H1 (cell line): ENCODE data around the gene KNCN. TPM values are rescaled to one million over a fixed set of nuclear protein-coding genes. Genes with fewer than 3 reads are reported as not detected.

Source experiments
- CTCF ChIA-PET: fragments of 300-600 bp; sonication (Branson Sonifier 250); formaldehyde crosslinking; loops from one replicate; lab custom pipeline; 2021; ENCODE audit not compliant: partially characterized antibody; lab: Charles Lee
- POLR2A ChIA-PET: fragments of 300-600 bp; sonication (Branson Sonifier 250); formaldehyde crosslinking; loops from one replicate; lab custom pipeline; 2021; ENCODE audit warnings: inconsistent platforms; ENCODE audit not compliant: partially characterized antibody; lab: Charles Lee
- DNase-seq, 2 experiments: peaks; one replicate each; pipeline versions ENCODE4 v3.0.0 to v3.0.0-alpha.2; 2010 to 2022; ENCODE audit warnings: low spot score in 2 of 2, low read depth in 1 of 2, mixed read lengths in 1 of 2
- FAIRE-seq: peaks from 2 replicates; lab custom pipeline; 2011; peaks lifted over from hg19 to GRCh38; lab: Jason Lieb, UNC
- H2AFZ ChIP-seq: 2 replicates; pipeline ENCODE4 v1.8.1; 2012; ENCODE audit warnings: low read length, inconsistent platforms
- H2AK5ac ChIP-seq: 2 replicates; pipeline ENCODE4 v1.6.1; 2013; ENCODE audit warnings: low read depth, low read length
- H2BK120ac ChIP-seq: replicated peaks from 2 replicates; pipeline ENCODE3; 2013; ENCODE audit warnings: low read depth, low read length, inconsistent platforms
- H2BK12ac ChIP-seq: 2 replicates; pipeline ENCODE4 v1.6.1; 2013; ENCODE audit warnings: low read depth, low read length
- H2BK15ac ChIP-seq: 2 replicates; pipeline ENCODE4 v1.6.1; 2013; ENCODE audit warnings: low read length
- H2BK20ac ChIP-seq: 2 replicates; pipeline ENCODE4 v1.6.1; 2013; ENCODE audit warnings: low read length
- H2BK5ac ChIP-seq: 2 replicates; pipeline ENCODE4 v1.6.1; 2013; ENCODE audit warnings: low read depth, low read length
- H3K14ac ChIP-seq: 2 replicates; pipeline ENCODE4 v1.6.1; 2013; ENCODE audit warnings: inconsistent platforms; ENCODE audit not compliant: insufficient read length
- H3K18ac ChIP-seq: 2 replicates; pipeline ENCODE4 v1.6.1; 2013; ENCODE audit warnings: low read length; ENCODE audit errors: extremely low read depth
- H3K23ac ChIP-seq: 2 replicates; pipeline ENCODE4 v1.6.1; 2013; ENCODE audit warnings: inconsistent platforms; ENCODE audit not compliant: insufficient read length
- H3K23me2 ChIP-seq: 2 replicates; pipeline ENCODE4 v1.6.1; 2013; ENCODE audit warnings: low read depth, low read length
- H3K27ac ChIP-seq: 2 replicates; pipeline ENCODE4 v1.6.1; 2011; ENCODE audit warnings: low read depth, low read length, inconsistent platforms
- H3K27me3 ChIP-seq, 4 experiments: replicated peaks in 1 of 4; 1 replicate in 1 of 4; 2 replicates in 3 of 4; pipeline versions ENCODE4 v1.6.1 to v1.8.1; 2011 to 2013; ENCODE audit warnings: low read length in 3 of 4, mild to moderate bottlenecking in 3 of 4, inconsistent platforms in 2 of 4, mixed read lengths in 2 of 4, moderate library complexity in 1 of 4; ENCODE audit not compliant: control insufficient read depth in 3 of 4, insufficient read depth in 3 of 4; ENCODE audit errors: extremely low read depth in 1 of 4
- H3K36me3 ChIP-seq, 4 experiments: 2 replicates each; pipeline versions ENCODE4 v1.6.1 to v1.8.1; 2011 to 2013; ENCODE audit warnings: mild to moderate bottlenecking in 4 of 4, low read length in 3 of 4, moderate library complexity in 2 of 4, control low read depth in 1 of 4, inconsistent platforms in 1 of 4; ENCODE audit not compliant: insufficient read depth in 4 of 4, control insufficient read depth in 2 of 4
- H3K4ac ChIP-seq: replicated peaks from 2 replicates; pipeline ENCODE3; 2013; ENCODE audit warnings: low read length, low read depth, mixed read lengths, inconsistent platforms; ENCODE audit not compliant: insufficient read length
- H3K4me1 ChIP-seq, 4 experiments: replicated peaks in 1 of 4; 1 replicate in 1 of 4; 2 replicates in 3 of 4; pipeline versions ENCODE4 v1.6.1 to v1.8.1; 2011 to 2013; ENCODE audit warnings: low read length in 3 of 4, inconsistent platforms in 2 of 4, mixed read lengths in 1 of 4; ENCODE audit not compliant: insufficient read depth in 4 of 4, control insufficient read depth in 3 of 4
- H3K4me2 ChIP-seq, 2 experiments: 2 replicates each; pipeline versions ENCODE4 v1.6.1 to v1.8.1; 2011 to 2013; ENCODE audit warnings: low read depth in 2 of 2, low read length in 2 of 2, control low read depth in 1 of 2, inconsistent platforms in 1 of 2, mild to moderate bottlenecking in 1 of 2; ENCODE audit not compliant: insufficient read depth in 1 of 2
- H3K4me3 ChIP-seq, 4 experiments: fragments of 200-600, 300-600 bp in 1 of 4; sonication (generic), shearing (Covaris generic), sonication (Bioruptor Twin) in 1 of 4; 2 replicates each; pipeline versions ENCODE4 v1.5.1 to v1.8.1; 2011 to 2016; ENCODE audit warnings: low read length in 4 of 4, low read depth in 3 of 4, control low read depth in 2 of 4, inconsistent platforms in 2 of 4, mild to moderate bottlenecking in 2 of 4, mixed read lengths in 1 of 4, moderate library complexity in 1 of 4; ENCODE audit not compliant: insufficient read depth in 2 of 4; ENCODE audit errors: extremely low read depth in 1 of 4
- H3K56ac ChIP-seq: replicated peaks from 2 replicates; pipeline ENCODE3; 2013; ENCODE audit warnings: low read depth, mild to moderate bottlenecking, mixed read lengths, low read length, inconsistent platforms; ENCODE audit not compliant: insufficient read length
- H3K79me1 ChIP-seq: 2 replicates; pipeline ENCODE4 v1.6.1; 2013; ENCODE audit warnings: low read depth, low read length, control low read depth
- H3K79me2 ChIP-seq, 2 experiments: 2 replicates each; pipeline versions ENCODE4 v1.6.1 to v1.8.1; 2012 to 2013; ENCODE audit warnings: low read length in 2 of 2, mild to moderate bottlenecking in 2 of 2, inconsistent platforms in 1 of 2; ENCODE audit not compliant: insufficient read depth in 2 of 2, control insufficient read depth in 1 of 2
- H3K9ac ChIP-seq, 4 experiments: replicated peaks in 1 of 4; 1 replicate in 1 of 4; 2 replicates in 3 of 4; pipeline versions ENCODE4 v1.6.1 to v1.8.1; 2011 to 2013; ENCODE audit warnings: low read depth in 3 of 4, low read length in 3 of 4, control low read depth in 2 of 4, mild to moderate bottlenecking in 2 of 4, moderate library complexity in 2 of 4, inconsistent platforms in 1 of 4; ENCODE audit errors: extremely low read depth in 1 of 4
- H3K9me3 ChIP-seq, 2 experiments: 2 replicates each; pipeline versions ENCODE4 v1.6.1 to v1.8.1; 2012 to 2013; ENCODE audit warnings: mild to moderate bottlenecking in 2 of 2, moderate library complexity in 2 of 2, control low read depth in 1 of 2, inconsistent platforms in 1 of 2, low read depth in 1 of 2, low read length in 1 of 2, mixed read lengths in 1 of 2; ENCODE audit not compliant: insufficient read depth in 2 of 2
- H4K20me1 ChIP-seq, 2 experiments: replicated peaks in 1 of 2; 2 replicates each; pipeline versions ENCODE3 to v1.8.1; 2011 to 2013; ENCODE audit warnings: inconsistent platforms in 2 of 2, low read length in 2 of 2, mild to moderate bottlenecking in 1 of 2; ENCODE audit not compliant: insufficient read depth in 2 of 2, control insufficient read depth in 1 of 2
- H4K5ac ChIP-seq: 2 replicates; pipeline ENCODE4 v1.6.1; 2013; ENCODE audit warnings: low read length, low read depth, mixed read lengths, inconsistent platforms; ENCODE audit not compliant: insufficient read length
- H4K8ac ChIP-seq: 2 replicates; pipeline ENCODE4 v1.8.0; 2013; ENCODE audit warnings: mild to moderate bottlenecking, moderate library complexity, low read length, inconsistent platforms; ENCODE audit not compliant: insufficient read depth; ENCODE audit errors: extremely low read depth
- H4K91ac ChIP-seq: replicated peaks from 2 replicates; pipeline ENCODE3; 2013; ENCODE audit warnings: low read length, mixed read lengths, inconsistent platforms; ENCODE audit not compliant: insufficient read length
- WGBS, 2 experiments: shearing (Covaris generic) in 1 of 2; methylation state at CpG; one replicate each; pipeline versions ENCODE4 v1.1.6 to v1.1.7; 2013 to 2015; ENCODE audit warnings: low lambda C conversion rate in 2 of 2, mixed read lengths in 2 of 2, inconsistent platforms in 1 of 2, low coverage in 1 of 2, missing lambda C conversion rate in 1 of 2; ENCODE audit not compliant: insufficient replicate concordance in 2 of 2, insufficient coverage in 1 of 2, insufficient read length in 1 of 2; ENCODE audit errors: extremely low coverage in 1 of 2, missing lambda C conversion rate in 1 of 2; 5-methylcytosine and 5-hydroxymethylcytosine counted together
- polyA plus RNA-seq, 7 experiments: library from polyadenylated mRNA; depleted of rRNA in 3 of 7; stranded (reverse) in 5 of 7; unstranded in 2 of 7; fragments of >200 nt in 5 of 7; fragments of 200-250 nt in 2 of 7; gene quantifications; 1 replicate in 5 of 7; 2 replicates in 1 of 7; 4 replicates in 1 of 7; pipeline versions ENCODE4 v1.2.1 to v1.2.3, GENCODE V29; 2011 to 2013; ENCODE audit warnings: missing spikeins in 2 of 7, mixed read lengths in 2 of 7
- total RNA-seq: library from RNA; stranded (reverse); fragmentation: NEBNext Ultra II Directional; extraction: Animal tissue kit (Norgen Biotek cat#: 25700); gene quantifications from 2 replicates; pipeline ENCODE4 v1.2.1, GENCODE V29; 2021

The KNCN gene
- total and polyA plus RNA-seq, 2 of the 8 experiments (the other 6 are each of a cell fraction or from before 2014, with no cell fraction given), result not detected

- Histone ChIP-seq H2BK15ac (no peak overlapping the region), H3K36me3 (no peaks in the 10 kb centered on the region; a peak in 1 of 8 replicates), H3K4ac (no peak overlapping the region), H2BK120ac (no peak overlapping the region), H4K5ac (no peak overlapping the region), H4K20me1 (no peaks in the 10 kb centered on the region), H4K8ac (no peak overlapping the region), H3K27me3 (no peaks in the 10 kb centered on the region), H4K91ac (no peak overlapping the region), H3K14ac (no peak overlapping the region), H3K79me1 (peaks cover 3% of the 10 kb centered on the region; the same call in 1 of the 2 replicates), H3K9ac (no peak overlapping the region), H2BK20ac (no peak overlapping the region), H3K23me2 (no peaks in the 10 kb centered on the region; the same call in 1 of the 2 replicates), H3K18ac (no peak overlapping the region), H3K4me3 (no peak overlapping the region), H3K79me2 (no peaks in the 10 kb centered on the region), H2AFZ (no peak overlapping the region), H2AK5ac (no peak overlapping the region), H3K23ac (no peak overlapping the region), H3K9me3 (no peaks in the 10 kb centered on the region), H3K56ac (no peak overlapping the region), H3K4me1 (no peaks in the 10 kb centered on the region), H2BK12ac (no peak overlapping the region), H3K4me2 (no peak overlapping the region), H3K27ac (no peak overlapping the region), H2BK5ac (no peak overlapping the region)
- ChIA-PET POLR2A (interaction anchor here (2.6 kb wide), 1 partner anchor 8 kb away, joined by 7 read pairs; the partner anchor contains the start of gene MKNK1), CTCF (interaction anchor here (1.8 kb wide), 1 partner anchor 13 kb away, joined by 3 read pairs; no protein-coding TSS in a partner anchor)
- DNase-seq (no peak), FAIRE-seq (no peak)
- WGBS, 2 experiments, result 81% methylated on average over 3 of the region's 3 CpGs; no CpG with 5 or more reads in 1 of the 2 experiments
Observed at GRCh38 chr1:46596846-46597245, 45.4 kb upstream of the KNCN start.
